ENCODE measurements around the gene KRT72.

GRCh38 chr12:52627395-52628110 lies 26.3 kb upstream of the KRT72 start:
- TF ChIP-seq POLR2AphosphoS5 (IDR thresholded peaks at IDR 0.05; ENCODE audit: low read depth), result no peak
- TF ChIP-seq EZH2phosphoT487 (IDR thresholded peaks at IDR 0.05; ENCODE audit: unreplicated experiment), result no peak
- no peak for TF ChIP-seq CTCF (conservative IDR thresholded peaks at IDR 0.05; ENCODE audit: low read depth in 2 of 2)

Data from GM23338 (cell line).